ENCODE measurements around the gene TMEM30B. TPM values are rescaled to one million over a fixed set of nuclear protein-coding genes. Genes with fewer than 3 reads are reported as not detected.

TMEM30B gene
- total and polyA plus RNA-seq, 2 experiments from 2014 or later: 18.2 to 19.3 TPM

GRCh38 chr14:61325166-61325565 lies 44.0 kb upstream of the TMEM30B start:
- Histone ChIP-seq H3K36me3 (replicated peaks; ENCODE audit: insufficient read depth, low read depth) (no peaks in the 10 kb centered on the region), H3K4me3 (no peak overlapping the region), H3K27me3 (peaks cover 26% of the 10 kb centered on the region), H2AFZ (no peak overlapping the region), H3K4me2 (no peak overlapping the region), H4K20me1 (ENCODE audit: insufficient read depth, poor library complexity, severe bottlenecking) (no peaks in the 10 kb centered on the region), H3K27ac (no peak overlapping the region), H3K79me2 (no peaks in the 10 kb centered on the region), H3K9me3 (ENCODE audit: low read depth) (no peaks in the 10 kb centered on the region), H3K4me1 (ENCODE audit: insufficient read depth) (peaks cover 6% of the 10 kb centered on the region), H3K9me2 (replicated peaks; ENCODE audit: insufficient read depth) (no peaks in the 10 kb centered on the region)
- no peak for TF ChIP-seq CTCF (IDR thresholded peaks at IDR 0.05; ENCODE audit: poor library complexity)
- no peak for TF ChIP-seq EZH2 (IDR thresholded peaks at IDR 0.05; ENCODE audit: borderline replicate concordance)
- no peak for TF ChIP-seq EZH2phosphoT487 (IDR thresholded peaks at IDR 0.05; ENCODE audit: low read depth, severe bottlenecking, unreplicated experiment)
- no peak for DNase-seq (ENCODE audit: low spot score)
- 83% methylated on average over 1 of the region's 1 CpG for WGBS (ENCODE audit: low lambda C conversion rate, missing lambda C conversion rate)

DNA sequence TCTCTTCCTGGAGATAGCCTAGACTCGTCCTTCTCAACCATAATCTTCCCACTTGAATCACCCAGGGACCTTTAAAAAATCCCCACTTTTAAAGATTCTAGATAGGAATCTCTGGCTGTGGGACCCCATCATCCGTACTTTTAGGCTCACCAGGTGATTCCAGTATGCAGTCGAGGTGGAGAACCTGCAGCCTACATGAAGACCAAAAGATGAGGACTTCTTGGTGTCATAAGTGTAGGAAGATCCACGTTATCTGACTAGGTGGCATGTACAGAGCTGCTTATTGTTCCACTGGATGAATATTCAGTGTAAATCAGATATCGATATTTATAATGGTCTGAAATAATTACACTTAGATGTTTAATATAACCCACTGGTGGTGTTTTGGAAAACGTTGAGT lies 42.8 kb upstream of the TMEM30B start:
- H2AFZ ChIP-seq: no peak overlapping the region
- peaks cover 6% of the 10 kb centered on the region for H3K4me1 ChIP-seq (ENCODE audit: insufficient read depth)
- no peak for TF ChIP-seq EZH2phosphoT487 (IDR thresholded peaks at IDR 0.05; ENCODE audit: low read depth, severe bottlenecking, unreplicated experiment)
- no peak for TF ChIP-seq EZH2 (IDR thresholded peaks at IDR 0.05; ENCODE audit: borderline replicate concordance)
- no peak for TF ChIP-seq CTCF (IDR thresholded peaks at IDR 0.05; ENCODE audit: poor library complexity)
- no peak overlapping the region for H3K4me3 ChIP-seq
- H3K36me3 ChIP-seq (replicated peaks; ENCODE audit: insufficient read depth, low read depth): no peaks in the 10 kb centered on the region
- H4K20me1 ChIP-seq (ENCODE audit: insufficient read depth, poor library complexity, severe bottlenecking): no peaks in the 10 kb centered on the region
- no peak overlapping the region for H3K27ac ChIP-seq
- H3K27me3 ChIP-seq: peaks cover 26% of the 10 kb centered on the region
- no peaks in the 10 kb centered on the region for H3K9me3 ChIP-seq (ENCODE audit: low read depth)
- peak overlapping the region; percentile 97 for H3K4me2 ChIP-seq
- no peaks in the 10 kb centered on the region for H3K9me2 ChIP-seq (replicated peaks; ENCODE audit: insufficient read depth)
- H3K79me2 ChIP-seq: no peaks in the 10 kb centered on the region
- WGBS (ENCODE audit: low lambda C conversion rate, missing lambda C conversion rate): 97% methylated on average over 6 of the region's 6 CpGs
- DNase-seq (ENCODE audit: low spot score): no peak

- no peaks in the 10 kb centered on the region for H3K79me2 ChIP-seq
- 26% methylated on average over 13 of the region's 13 CpGs for WGBS (ENCODE audit: low lambda C conversion rate, missing lambda C conversion rate)
- H3K27me3 ChIP-seq: peaks cover 26% of the 10 kb centered on the region
- H4K20me1 ChIP-seq (ENCODE audit: insufficient read depth, poor library complexity, severe bottlenecking): no peaks in the 10 kb centered on the region
- TF ChIP-seq EZH2phosphoT487 (IDR thresholded peaks at IDR 0.05; ENCODE audit: low read depth, severe bottlenecking, unreplicated experiment) (no peak), CTCF (IDR thresholded peaks at IDR 0.05; ENCODE audit: poor library complexity) (no peak), EZH2 (IDR thresholded peaks at IDR 0.05; ENCODE audit: borderline replicate concordance) (no peak)
- H3K9me2 ChIP-seq (replicated peaks; ENCODE audit: insufficient read depth): no peaks in the 10 kb centered on the region
- DNase-seq (ENCODE audit: low spot score): peak; percentile 42
- peak overlapping the region; percentile 35 for H3K27ac ChIP-seq
- peak overlapping the region; percentile 97 for H3K4me2 ChIP-seq
- no peaks in the 10 kb centered on the region for H3K9me3 ChIP-seq (ENCODE audit: low read depth)
- H3K4me1 ChIP-seq (ENCODE audit: insufficient read depth): peaks cover 6% of the 10 kb centered on the region
- peak overlapping the region; percentile 83 for H3K4me3 ChIP-seq
- H2AFZ ChIP-seq: peak overlapping the region; percentile 98
- no peaks in the 10 kb centered on the region for H3K36me3 ChIP-seq (replicated peaks; ENCODE audit: insufficient read depth, low read depth)
These were observed 41.7 kb upstream of the TMEM30B start for GRCh38 chr14:61322799-61323290.

All from hepatocyte (in vitro differentiated cells).